ENCODE results near the gene PRKRA.

DNA sequence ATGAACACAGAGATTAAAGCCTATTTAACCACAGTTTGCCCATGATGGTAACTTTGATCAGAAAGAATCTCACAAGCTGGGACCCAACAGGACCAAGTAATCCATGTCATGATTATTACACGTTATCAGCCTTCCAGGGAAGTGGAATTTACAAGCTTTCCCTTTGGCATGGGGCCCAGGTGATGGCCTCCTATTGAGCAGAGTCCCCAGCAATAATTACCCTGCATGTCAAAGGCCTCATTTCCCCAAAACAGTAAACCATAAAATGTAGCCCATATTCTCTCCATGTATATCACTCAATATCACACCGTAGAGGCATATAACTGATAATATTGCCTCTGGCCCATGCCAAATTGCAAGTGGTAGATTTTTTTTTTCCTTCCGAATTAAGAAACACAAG is 38.9 kb downstream of the PRKRA start:
- TF ChIP-seq, protein P1, sequence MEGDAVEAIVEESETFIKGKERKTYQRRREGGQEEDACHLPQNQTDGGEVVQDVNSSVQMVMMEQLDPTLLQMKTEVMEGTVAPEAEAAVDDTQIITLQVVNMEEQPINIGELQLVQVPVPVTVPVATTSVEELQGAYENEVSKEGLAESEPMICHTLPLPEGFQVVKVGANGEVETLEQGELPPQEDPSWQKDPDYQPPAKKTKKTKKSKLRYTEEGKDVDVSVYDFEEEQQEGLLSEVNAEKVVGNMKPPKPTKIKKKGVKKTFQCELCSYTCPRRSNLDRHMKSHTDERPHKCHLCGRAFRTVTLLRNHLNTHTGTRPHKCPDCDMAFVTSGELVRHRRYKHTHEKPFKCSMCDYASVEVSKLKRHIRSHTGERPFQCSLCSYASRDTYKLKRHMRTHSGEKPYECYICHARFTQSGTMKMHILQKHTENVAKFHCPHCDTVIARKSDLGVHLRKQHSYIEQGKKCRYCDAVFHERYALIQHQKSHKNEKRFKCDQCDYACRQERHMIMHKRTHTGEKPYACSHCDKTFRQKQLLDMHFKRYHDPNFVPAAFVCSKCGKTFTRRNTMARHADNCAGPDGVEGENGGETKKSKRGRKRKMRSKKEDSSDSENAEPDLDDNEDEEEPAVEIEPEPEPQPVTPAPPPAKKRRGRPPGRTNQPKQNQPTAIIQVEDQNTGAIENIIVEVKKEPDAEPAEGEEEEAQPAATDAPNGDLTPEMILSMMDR (IDR thresholded peaks at IDR 0.05) = no peak
- no peak for TF ChIP-seq POLR2A (IDR thresholded peaks at IDR 0.05)
- no peak for TF ChIP-seq EP300 (IDR thresholded peaks at IDR 0.05)
